HG02610 (cell line): ENCODE results near the gene PCDH19.

Source experiments
- ATAC-seq: cut with Tn5 transposase; IDR thresholded peaks from one replicate; pipeline ENCODE4 v1.9.1; 2021; ENCODE audit warnings: mild to moderate bottlenecking, moderate library complexity; ENCODE audit not compliant: unreplicated experiment

Gene PCDH19

DNA sequence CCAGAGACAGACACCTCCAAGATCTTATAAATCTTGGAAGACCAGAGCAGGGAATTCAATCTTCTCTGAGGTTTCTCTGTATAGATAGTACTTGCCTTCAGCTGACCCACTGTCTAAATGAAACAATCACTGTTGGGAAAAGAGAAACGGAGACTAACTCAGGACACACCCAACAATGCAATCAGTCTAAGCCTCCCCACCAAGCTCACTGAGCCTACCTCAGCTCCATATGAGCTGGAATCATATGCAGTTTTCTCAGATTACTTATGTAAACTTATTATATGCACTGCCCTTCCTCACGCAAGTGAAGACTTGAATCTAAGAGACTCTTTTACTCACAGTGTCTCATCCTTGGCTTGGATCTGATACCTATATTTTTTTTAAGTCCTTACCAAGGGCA lies 110.5 kb downstream of the PCDH19 start:
- ATAC-seq: no peak

- no peak for ATAC-seq
Observed at GRCh38 chrX:100297728-100298127, 112.3 kb downstream of the PCDH19 start.

DNA sequence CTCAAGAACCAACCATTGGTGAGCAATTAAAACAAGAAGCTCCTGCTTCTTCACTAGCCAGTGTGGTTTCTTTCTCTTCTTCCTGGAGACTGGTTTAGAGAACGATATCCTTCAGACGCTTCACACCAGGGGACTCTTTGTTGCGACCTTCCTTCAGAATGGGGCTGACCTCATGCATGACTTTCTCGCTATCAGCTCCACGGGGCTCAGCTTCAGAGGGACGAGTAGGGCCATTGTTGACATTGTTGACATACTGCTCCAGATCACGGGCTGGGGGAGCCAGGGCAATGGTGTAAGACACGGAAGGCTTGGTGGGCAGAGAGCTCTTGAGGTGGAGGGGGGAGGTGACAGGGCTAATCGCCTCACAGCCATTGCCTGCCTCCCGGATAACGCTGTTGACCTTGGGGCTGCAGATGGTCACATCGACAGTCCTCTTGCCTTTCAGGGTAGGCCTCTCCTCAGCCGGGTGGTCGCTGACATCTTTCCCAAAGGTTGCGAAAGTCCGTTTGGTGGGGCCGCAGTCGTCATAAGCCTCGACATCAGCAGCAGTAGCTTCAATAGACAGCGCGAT lies 113.8 kb downstream of the PCDH19 start:
- ATAC-seq: no peak

GRCh38 chrX:100294965-100295364 lies 115.1 kb downstream of the PCDH19 start:
- ATAC-seq: no peak

DNA sequence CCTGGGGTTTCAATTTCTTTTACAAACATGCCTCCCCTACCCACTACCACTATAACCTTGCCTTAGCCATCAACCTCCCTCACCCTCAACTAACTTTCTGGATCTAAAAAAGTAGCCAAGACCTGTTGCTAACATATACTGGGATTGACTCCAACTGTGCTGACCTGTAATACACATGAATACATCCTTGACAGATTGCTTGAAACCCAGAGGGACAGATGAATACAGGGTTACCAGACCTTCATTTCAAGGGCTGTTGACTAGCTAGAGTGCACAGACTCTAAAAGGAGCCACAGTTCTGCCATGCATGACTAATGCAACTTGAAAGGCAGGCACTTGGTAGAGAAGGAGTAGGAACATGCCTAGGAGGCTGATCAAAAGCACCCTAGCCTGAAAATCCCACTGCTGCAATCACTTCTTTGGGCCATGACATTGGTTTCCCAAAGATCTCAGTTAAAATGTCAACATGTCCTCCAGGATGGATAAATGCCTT lies 121.0 kb downstream of the PCDH19 start:
- ATAC-seq: no peak

- no peak for ATAC-seq
Observed at GRCh38 chrX:100277231-100277630, 132.8 kb downstream of the PCDH19 start.

GRCh38 chrX:100274916-100275315 lies 135.2 kb downstream of the PCDH19 start:
- no peak for ATAC-seq

GRCh38 chrX:100265179-100265578 lies 144.9 kb downstream of the PCDH19 start:
- ATAC-seq: no peak

- peak; percentile 97 for ATAC-seq
Observed at GRCh38 chrX:100264200-100264599, 145.9 kb downstream of the PCDH19 start.

DNA sequence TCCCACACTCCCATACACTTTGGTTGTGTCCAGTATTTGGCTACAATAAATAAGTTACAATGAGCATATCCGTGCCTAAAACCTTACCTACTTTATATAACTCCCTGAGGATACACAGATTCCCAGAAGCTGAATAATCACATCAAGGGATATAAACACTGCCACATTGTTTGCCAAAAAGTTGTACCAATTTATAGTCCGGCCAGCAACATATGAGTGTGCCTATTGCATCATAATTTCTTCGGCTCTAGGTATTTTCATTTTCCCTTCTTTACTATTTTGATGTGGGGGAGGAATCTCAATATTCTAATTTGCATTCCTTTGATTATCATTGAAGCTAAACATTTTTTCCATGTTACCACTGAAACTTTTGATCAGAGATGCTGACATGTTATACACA lies 146.4 kb downstream of the PCDH19 start:
- peak; percentile 24 for ATAC-seq

DNA sequence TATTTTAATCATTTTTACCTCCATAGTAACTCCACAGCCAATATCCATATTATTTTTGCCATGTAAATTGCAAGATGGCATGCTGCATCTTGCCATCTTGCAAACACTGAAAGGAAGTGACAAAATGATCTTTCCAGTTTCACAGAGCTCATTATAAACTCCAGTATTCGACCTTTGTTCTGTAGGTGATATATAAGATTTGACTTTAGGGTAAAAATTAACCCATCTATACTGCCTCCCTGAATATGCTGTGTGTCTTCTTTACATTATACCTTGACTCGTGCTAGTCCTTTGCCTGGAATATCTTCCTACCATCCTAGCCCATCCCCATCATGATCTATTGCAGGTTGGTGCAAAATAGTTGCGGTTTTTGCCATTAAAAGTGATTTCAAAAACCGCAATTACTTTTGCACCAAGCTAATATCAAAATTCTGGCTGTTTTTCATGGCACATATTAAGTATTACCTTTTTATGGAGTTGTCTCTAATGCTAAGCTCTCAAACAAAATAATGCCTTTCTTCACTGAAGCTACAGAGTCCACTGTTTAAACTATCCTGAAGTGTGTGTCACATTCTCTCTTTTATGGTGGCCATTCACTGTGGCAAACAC lies 161.1 kb downstream of the PCDH19 start:
- no peak for ATAC-seq

DNA sequence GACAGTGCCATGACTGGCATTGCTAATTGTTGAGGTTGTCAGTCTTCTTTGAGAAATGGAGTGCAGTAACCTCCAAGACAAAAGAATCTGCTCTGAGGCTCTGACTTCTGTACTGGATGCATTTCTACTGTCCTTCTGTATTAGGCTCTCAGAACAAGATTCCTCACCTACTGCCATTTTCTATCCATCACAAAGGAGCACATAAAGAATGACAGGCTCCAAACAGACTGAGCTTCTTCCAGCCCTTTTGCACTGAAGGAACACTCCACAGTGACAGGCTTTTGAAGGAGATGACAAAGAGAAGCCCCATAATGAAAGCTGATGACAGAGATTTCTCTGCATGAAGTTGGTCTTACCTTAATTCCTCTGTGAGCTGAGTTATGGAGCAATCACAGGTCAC lies 162.2 kb downstream of the PCDH19 start:
- no peak for ATAC-seq

DNA sequence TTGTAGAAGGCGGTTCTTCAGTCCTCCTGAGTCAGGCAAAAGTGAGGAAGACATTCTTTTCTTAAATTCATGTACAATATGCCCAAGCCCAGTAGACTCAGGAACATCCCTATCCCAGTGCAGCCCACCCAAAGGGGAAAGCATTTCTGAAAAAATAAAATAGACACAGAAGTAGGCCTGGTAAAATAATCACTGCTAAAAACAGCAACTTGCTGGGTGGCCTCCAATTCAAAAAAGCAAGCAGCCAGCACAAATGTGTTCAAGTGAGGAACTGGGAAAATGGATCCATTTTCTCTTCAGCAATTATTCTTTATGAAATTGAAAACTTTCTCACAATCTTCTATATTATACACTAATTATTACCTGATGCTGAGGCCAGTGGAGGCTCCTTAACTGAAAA lies 165.4 kb downstream of the PCDH19 start:
- ATAC-seq: no peak
